HFF-Myc (cell line): ENCODE measurements around the gene KRTAP17-1.

Experiments
- DNase-seq: peaks from one replicate; pipeline ENCODE4 v3.0.0-alpha.2; 2011; ENCODE audit warnings: low read depth; ENCODE audit errors: extremely low read depth
- H3K4me3 ChIP-seq: replicated peaks from 2 replicates; pipeline ENCODE4 v1.5.1; 2011; ENCODE audit warnings: low read depth, mild to moderate bottlenecking, control low read depth, low read length
- CTCF ChIP-seq: IDR thresholded peaks from 2 replicates; pipeline ENCODE4 v1.5.1; 2012; ENCODE audit warnings: mild to moderate bottlenecking, low read depth, low read length, control low read depth; ENCODE audit errors: missing control alignments

Gene KRTAP17-1

GRCh38 chr17:41265078-41265477 lies 50.4 kb downstream of the KRTAP17-1 start, which contains the start of gene KRTAP9-6:
TSS of gene KRTAP9-6 (plus strand) at chr17:41265378. CDS start at chr17:41265378, 0 bp downstream.
- TF ChIP-seq CTCF, result no peak
- no peak within 1 kb of the TSS for H3K4me3 ChIP-seq
- DNase-seq, result no peak
